ENCODE measurements around the gene PLPP6. TPM values are rescaled to one million over a fixed set of nuclear protein-coding genes. Genes with fewer than 3 reads are reported as not detected.

Gene PLPP6
- total and polyA plus RNA-seq, 9 donors = 3.1 to 4.6 (median 4.1) TPM

GRCh38 chr9:4686584-4686983 is 24.5 kb downstream of the PLPP6 start:
- Histone ChIP-seq H3K4me1 (ENCODE audit: control insufficient read depth, insufficient read depth, low read length) (no peaks in the 10 kb centered on the region), H3K4me3 (ENCODE audit: low read length) (no peak overlapping the region), H3K9me3 (replicated peaks; ENCODE audit: control insufficient read depth, low read depth, low read length) (no peaks in the 10 kb centered on the region), H3K36me3 (ENCODE audit: control insufficient read depth, insufficient read depth, low read length) (peaks cover 21% of the 10 kb centered on the region), H3K27ac (ENCODE audit: low read length) (no peak overlapping the region), H3K27me3 (ENCODE audit: control insufficient read depth, insufficient read depth, low read length) (no peaks in the 10 kb centered on the region)
- no CpG with 5 or more reads among the region's 1 CpG for WGBS (ENCODE audit: insufficient coverage)
- DNase-seq = no peak

GRCh38 chr9:4689021-4689420 is 26.9 kb downstream of the PLPP6 start:
- peaks cover 21% of the 10 kb centered on the region for H3K36me3 ChIP-seq (ENCODE audit: control insufficient read depth, insufficient read depth, low read length)
- no peaks in the 10 kb centered on the region for H3K4me1 ChIP-seq (ENCODE audit: control insufficient read depth, insufficient read depth, low read length)
- no peaks in the 10 kb centered on the region for H3K27me3 ChIP-seq (ENCODE audit: control insufficient read depth, insufficient read depth, low read length)
- no peaks in the 10 kb centered on the region for H3K9me3 ChIP-seq (replicated peaks; ENCODE audit: control insufficient read depth, low read depth, low read length)
- no peak overlapping the region for H3K27ac ChIP-seq (ENCODE audit: low read length)
- no peak overlapping the region for H3K4me3 ChIP-seq (ENCODE audit: low read length)
- no peak for DNase-seq
- WGBS (ENCODE audit: insufficient coverage) = 47% methylated on average over 2 of the region's 2 CpGs

- no peaks in the 10 kb centered on the region for H3K27me3 ChIP-seq (ENCODE audit: control insufficient read depth, insufficient read depth, low read length)
- peaks cover 22% of the 10 kb centered on the region for H3K36me3 ChIP-seq (ENCODE audit: control insufficient read depth, insufficient read depth, low read length)
- H3K4me1 ChIP-seq (ENCODE audit: control insufficient read depth, insufficient read depth, low read length) = no peaks in the 10 kb centered on the region
- H3K27ac ChIP-seq (ENCODE audit: low read length) = no peak overlapping the region
- H3K4me3 ChIP-seq (ENCODE audit: low read length) = no peak overlapping the region
- DNase-seq = no peak
- no CpG with 5 or more reads among the region's 1 CpG for WGBS (ENCODE audit: insufficient coverage)
- H3K9me3 ChIP-seq (replicated peaks; ENCODE audit: control insufficient read depth, low read depth, low read length) = no peaks in the 10 kb centered on the region
These were observed 27.6 kb downstream of the PLPP6 start for GRCh38 chr9:4689687-4690104.

GRCh38 chr9:4690144-4690543 is 28.1 kb downstream of the PLPP6 start:
- WGBS (ENCODE audit: insufficient coverage) = 75% methylated on average over 1 of the region's 4 CpGs
- H3K36me3 ChIP-seq (ENCODE audit: control insufficient read depth, insufficient read depth, low read length) = peaks cover 17% of the 10 kb centered on the region
- H3K27me3 ChIP-seq (ENCODE audit: control insufficient read depth, insufficient read depth, low read length) = no peaks in the 10 kb centered on the region
- DNase-seq = no peak
- no peak overlapping the region for H3K4me3 ChIP-seq (ENCODE audit: low read length)
- no peaks in the 10 kb centered on the region for H3K9me3 ChIP-seq (replicated peaks; ENCODE audit: control insufficient read depth, low read depth, low read length)
- no peaks in the 10 kb centered on the region for H3K4me1 ChIP-seq (ENCODE audit: control insufficient read depth, insufficient read depth, low read length)
- H3K27ac ChIP-seq (ENCODE audit: low read length) = no peak overlapping the region

GRCh38 chr9:4691795-4692194 is 29.7 kb downstream of the PLPP6 start:
- Histone ChIP-seq H3K9me3 (replicated peaks; ENCODE audit: control insufficient read depth, low read depth, low read length) (no peaks in the 10 kb centered on the region), H3K4me1 (ENCODE audit: control insufficient read depth, insufficient read depth, low read length) (no peaks in the 10 kb centered on the region), H3K27me3 (ENCODE audit: control insufficient read depth, insufficient read depth, low read length) (no peaks in the 10 kb centered on the region), H3K4me3 (ENCODE audit: low read length) (no peak overlapping the region), H3K36me3 (ENCODE audit: control insufficient read depth, insufficient read depth, low read length) (peaks cover 15% of the 10 kb centered on the region), H3K27ac (ENCODE audit: low read length) (no peak overlapping the region)
- no CpG with 5 or more reads among the region's 3 CpGs for WGBS (ENCODE audit: insufficient coverage)
- no peak for DNase-seq

GRCh38 chr9:4700091-4700490 is 38.0 kb downstream of the PLPP6 start:
- no peak overlapping the region for H3K4me3 ChIP-seq (ENCODE audit: low read length)
- no CpG with 5 or more reads among the region's 3 CpGs for WGBS (ENCODE audit: insufficient coverage)
- H3K9me3 ChIP-seq (replicated peaks; ENCODE audit: control insufficient read depth, low read depth, low read length) = no peaks in the 10 kb centered on the region
- no peak overlapping the region for H3K27ac ChIP-seq (ENCODE audit: low read length)
- no peaks in the 10 kb centered on the region for H3K4me1 ChIP-seq (ENCODE audit: control insufficient read depth, insufficient read depth, low read length)
- H3K36me3 ChIP-seq (ENCODE audit: control insufficient read depth, insufficient read depth, low read length) = peaks cover 12% of the 10 kb centered on the region
- no peak for DNase-seq
- H3K27me3 ChIP-seq (ENCODE audit: control insufficient read depth, insufficient read depth, low read length) = no peaks in the 10 kb centered on the region

GRCh38 chr9:4700932-4701331 is 38.8 kb downstream of the PLPP6 start:
- Histone ChIP-seq H3K4me3 (ENCODE audit: low read length) (no peak overlapping the region), H3K27me3 (ENCODE audit: control insufficient read depth, insufficient read depth, low read length) (no peaks in the 10 kb centered on the region), H3K36me3 (ENCODE audit: control insufficient read depth, insufficient read depth, low read length) (peaks cover 10% of the 10 kb centered on the region), H3K9me3 (replicated peaks; ENCODE audit: control insufficient read depth, low read depth, low read length) (no peaks in the 10 kb centered on the region), H3K4me1 (ENCODE audit: control insufficient read depth, insufficient read depth, low read length) (no peaks in the 10 kb centered on the region), H3K27ac (ENCODE audit: low read length) (no peak overlapping the region)
- no peak for DNase-seq
- WGBS (ENCODE audit: insufficient coverage) = no CpG with 5 or more reads among the region's 2 CpGs

- Histone ChIP-seq H3K4me1 (ENCODE audit: control insufficient read depth, insufficient read depth, low read length) (no peaks in the 10 kb centered on the region), H3K9me3 (replicated peaks; ENCODE audit: control insufficient read depth, low read depth, low read length) (no peaks in the 10 kb centered on the region), H3K27me3 (ENCODE audit: control insufficient read depth, insufficient read depth, low read length) (no peaks in the 10 kb centered on the region), H3K27ac (ENCODE audit: low read length) (no peak overlapping the region), H3K36me3 (ENCODE audit: control insufficient read depth, insufficient read depth, low read length) (peaks cover 10% of the 10 kb centered on the region), H3K4me3 (ENCODE audit: low read length) (no peak overlapping the region)
- WGBS (ENCODE audit: insufficient coverage) = no CpG with 5 or more reads among the region's 1 CpG
- DNase-seq = no peak
These were observed 39.4 kb downstream of the PLPP6 start for GRCh38 chr9:4701526-4701925.

GRCh38 chr9:4704129-4704528 is 42.0 kb downstream of the PLPP6 start:
- Histone ChIP-seq H3K4me1 (ENCODE audit: control insufficient read depth, insufficient read depth, low read length) (no peaks in the 10 kb centered on the region), H3K4me3 (ENCODE audit: low read length) (no peak overlapping the region), H3K36me3 (ENCODE audit: control insufficient read depth, insufficient read depth, low read length) (peaks cover 10% of the 10 kb centered on the region), H3K27me3 (ENCODE audit: control insufficient read depth, insufficient read depth, low read length) (no peaks in the 10 kb centered on the region), H3K9me3 (replicated peaks; ENCODE audit: control insufficient read depth, low read depth, low read length) (no peaks in the 10 kb centered on the region), H3K27ac (ENCODE audit: low read length) (no peak overlapping the region)
- WGBS (ENCODE audit: insufficient coverage) = no CpG with 5 or more reads among the region's 2 CpGs
- DNase-seq = no peak

GRCh38 chr9:4706021-4706420 is 43.9 kb downstream of the PLPP6 start:
- Histone ChIP-seq H3K27me3 (ENCODE audit: control insufficient read depth, insufficient read depth, low read length) (no peaks in the 10 kb centered on the region), H3K4me1 (ENCODE audit: control insufficient read depth, insufficient read depth, low read length) (no peaks in the 10 kb centered on the region), H3K9me3 (replicated peaks; ENCODE audit: control insufficient read depth, low read depth, low read length) (no peaks in the 10 kb centered on the region), H3K36me3 (ENCODE audit: control insufficient read depth, insufficient read depth, low read length) (peaks cover 12% of the 10 kb centered on the region), H3K4me3 (ENCODE audit: low read length) (no peak overlapping the region), H3K27ac (ENCODE audit: low read length) (no peak overlapping the region)
- no peak for DNase-seq
- WGBS (ENCODE audit: insufficient coverage) = 40% methylated on average over 2 of the region's 2 CpGs

GRCh38 chr9:4706971-4707622 is 45.0 kb downstream of the PLPP6 start:
- Histone ChIP-seq H3K9me3 (replicated peaks; ENCODE audit: control insufficient read depth, low read depth, low read length) (no peaks in the 10 kb centered on the region), H3K27me3 (ENCODE audit: control insufficient read depth, insufficient read depth, low read length) (no peaks in the 10 kb centered on the region), H3K27ac (ENCODE audit: low read length) (no peak overlapping the region), H3K36me3 (ENCODE audit: control insufficient read depth, insufficient read depth, low read length) (peaks cover 12% of the 10 kb centered on the region), H3K4me3 (ENCODE audit: low read length) (no peak overlapping the region), H3K4me1 (ENCODE audit: control insufficient read depth, insufficient read depth, low read length) (no peaks in the 10 kb centered on the region)
- no CpG with 5 or more reads among the region's 4 CpGs for WGBS (ENCODE audit: insufficient coverage)
- no peak for DNase-seq
